ENCODE measurements around the gene MCF2L. TPM values are rescaled to one million over a fixed set of nuclear protein-coding genes. Genes with fewer than 3 reads are reported as not detected.
"Not testable (repeated sequence)": the region's sequence is repeated elsewhere in the genome, so short reads cannot be mapped to it uniquely, and the experiment has no call there.

The MCF2L gene
- total RNA-seq, 1 donor from 2014 or later, result 16.5 TPM

DNA sequence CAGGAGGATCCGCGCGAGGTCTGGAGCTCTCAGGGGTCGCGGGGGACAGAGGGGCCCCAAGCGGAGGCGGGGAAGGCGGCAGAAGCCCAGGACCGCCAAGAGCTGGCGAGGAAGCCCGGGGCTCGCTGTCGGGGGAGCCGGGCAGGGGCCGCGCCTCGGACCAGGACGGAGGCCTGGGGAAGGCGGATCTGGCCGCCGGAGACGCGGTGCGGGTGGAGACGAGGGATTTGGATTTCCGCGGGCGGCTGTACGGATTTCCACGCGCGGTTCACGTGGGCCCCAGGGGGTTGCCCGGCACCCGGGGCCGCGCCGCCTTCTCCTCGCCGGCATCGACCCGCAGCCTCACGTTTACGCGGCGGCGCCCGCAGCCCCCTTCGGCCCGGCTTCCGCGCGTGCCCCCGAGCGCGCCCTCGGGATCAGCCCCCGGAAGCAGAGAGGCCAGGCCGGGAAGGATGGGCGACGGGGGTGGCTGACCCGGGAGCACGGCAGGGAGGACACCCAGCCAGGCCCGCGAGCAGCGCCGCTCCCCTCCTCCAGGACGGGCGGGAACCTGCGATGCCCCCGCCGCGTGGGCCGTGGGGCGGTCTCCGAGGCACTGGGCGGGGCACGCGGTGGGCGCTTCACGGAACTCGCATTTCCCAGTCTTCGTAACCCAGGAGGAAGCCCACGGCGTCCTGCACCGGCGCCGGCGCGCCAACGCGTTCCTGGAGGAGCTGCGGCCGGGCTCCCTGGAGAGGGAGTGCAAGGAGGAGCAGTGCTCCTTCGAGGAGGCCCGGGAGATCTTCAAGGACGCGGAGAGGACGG is 141.2 kb downstream of the MCF2L start:
- TF ChIP-seq, protein P1, sequence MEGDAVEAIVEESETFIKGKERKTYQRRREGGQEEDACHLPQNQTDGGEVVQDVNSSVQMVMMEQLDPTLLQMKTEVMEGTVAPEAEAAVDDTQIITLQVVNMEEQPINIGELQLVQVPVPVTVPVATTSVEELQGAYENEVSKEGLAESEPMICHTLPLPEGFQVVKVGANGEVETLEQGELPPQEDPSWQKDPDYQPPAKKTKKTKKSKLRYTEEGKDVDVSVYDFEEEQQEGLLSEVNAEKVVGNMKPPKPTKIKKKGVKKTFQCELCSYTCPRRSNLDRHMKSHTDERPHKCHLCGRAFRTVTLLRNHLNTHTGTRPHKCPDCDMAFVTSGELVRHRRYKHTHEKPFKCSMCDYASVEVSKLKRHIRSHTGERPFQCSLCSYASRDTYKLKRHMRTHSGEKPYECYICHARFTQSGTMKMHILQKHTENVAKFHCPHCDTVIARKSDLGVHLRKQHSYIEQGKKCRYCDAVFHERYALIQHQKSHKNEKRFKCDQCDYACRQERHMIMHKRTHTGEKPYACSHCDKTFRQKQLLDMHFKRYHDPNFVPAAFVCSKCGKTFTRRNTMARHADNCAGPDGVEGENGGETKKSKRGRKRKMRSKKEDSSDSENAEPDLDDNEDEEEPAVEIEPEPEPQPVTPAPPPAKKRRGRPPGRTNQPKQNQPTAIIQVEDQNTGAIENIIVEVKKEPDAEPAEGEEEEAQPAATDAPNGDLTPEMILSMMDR (IDR thresholded peaks at IDR 0.05; ENCODE audit: unreplicated experiment), result no peak
- H3K27ac Mint-ChIP-seq (ENCODE audit: unreplicated experiment), result no peak overlapping the region
- H3K36me3 Mint-ChIP-seq (ENCODE audit: low read depth, unreplicated experiment), result no peaks in the 10 kb centered on the region
- no peak overlapping the region for H3K4me3 Mint-ChIP-seq (ENCODE audit: unreplicated experiment)
- H3K4me1 Mint-ChIP-seq (ENCODE audit: unreplicated experiment), result no peaks in the 10 kb centered on the region
- no peak for DNase-seq (ENCODE audit: low spot score)
- H3K9me3 Mint-ChIP-seq (ENCODE audit: unreplicated experiment), result no peaks in the 10 kb centered on the region
- peaks cover 1% of the 10 kb centered on the region for H3K27me3 Mint-ChIP-seq (ENCODE audit: unreplicated experiment)

DNA sequence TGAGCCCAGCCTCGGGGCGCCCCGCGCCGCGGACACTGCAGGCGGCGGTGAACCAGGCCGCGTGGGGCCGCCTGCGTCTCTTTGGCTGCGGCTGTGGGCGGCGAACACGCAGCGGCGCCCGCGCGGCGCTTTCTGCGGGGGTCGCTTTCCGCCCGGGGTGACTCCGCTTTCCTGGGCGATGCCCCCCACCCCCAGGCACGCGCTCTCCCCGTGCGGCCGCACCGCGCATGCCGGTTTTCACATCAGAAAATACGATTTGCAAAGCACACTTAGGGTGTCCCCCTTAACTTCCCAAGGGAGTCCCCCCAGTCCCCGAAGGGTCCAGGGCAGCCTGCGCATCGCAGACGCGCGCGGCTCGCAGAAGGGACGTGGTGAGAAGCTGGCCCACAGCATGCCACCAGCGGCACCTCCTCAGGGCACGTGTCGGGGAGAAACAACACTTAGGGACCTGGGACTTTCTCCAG is 141.9 kb downstream of the MCF2L start:
- DNase-seq (ENCODE audit: low spot score), result no peak
- TF ChIP-seq, protein P1 (IDR thresholded peaks at IDR 0.05; ENCODE audit: unreplicated experiment), result no peak
- H3K9me3 Mint-ChIP-seq (ENCODE audit: unreplicated experiment), result no peaks in the 10 kb centered on the region
- no peak overlapping the region for H3K27ac Mint-ChIP-seq (ENCODE audit: unreplicated experiment)
- H3K36me3 Mint-ChIP-seq (ENCODE audit: low read depth, unreplicated experiment), result no peaks in the 10 kb centered on the region
- peaks cover 1% of the 10 kb centered on the region for H3K27me3 Mint-ChIP-seq (ENCODE audit: unreplicated experiment)
- H3K4me3 Mint-ChIP-seq (ENCODE audit: unreplicated experiment), result no peak overlapping the region
- no peaks in the 10 kb centered on the region for H3K4me1 Mint-ChIP-seq (ENCODE audit: unreplicated experiment)

DNA sequence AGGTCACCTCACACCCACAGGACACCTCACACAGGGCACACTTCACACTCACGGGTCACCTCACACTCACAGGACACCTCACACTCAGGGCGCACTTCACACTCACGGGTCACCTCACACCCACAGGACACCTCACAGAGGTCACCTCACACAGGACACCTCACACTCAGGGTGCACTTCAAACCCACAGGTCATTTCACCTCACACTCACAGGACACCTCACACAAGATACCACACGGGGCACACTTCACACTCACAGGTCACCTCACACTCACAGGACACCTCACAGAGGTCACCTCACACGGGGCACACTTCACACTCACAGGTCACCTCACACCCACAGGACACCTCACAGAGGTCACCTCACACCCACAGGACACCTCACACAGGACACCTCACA is 142.8 kb downstream of the MCF2L start:
- not testable (repeated sequence) for DNase-seq (ENCODE audit: low spot score); H3K9me3 Mint-ChIP-seq (ENCODE audit: unreplicated experiment); H3K4me3 Mint-ChIP-seq (ENCODE audit: unreplicated experiment); H3K4me1 Mint-ChIP-seq (ENCODE audit: unreplicated experiment); H3K27ac Mint-ChIP-seq (ENCODE audit: unreplicated experiment); H3K27me3 Mint-ChIP-seq (ENCODE audit: unreplicated experiment); H3K36me3 Mint-ChIP-seq (ENCODE audit: low read depth, unreplicated experiment)

DNA sequence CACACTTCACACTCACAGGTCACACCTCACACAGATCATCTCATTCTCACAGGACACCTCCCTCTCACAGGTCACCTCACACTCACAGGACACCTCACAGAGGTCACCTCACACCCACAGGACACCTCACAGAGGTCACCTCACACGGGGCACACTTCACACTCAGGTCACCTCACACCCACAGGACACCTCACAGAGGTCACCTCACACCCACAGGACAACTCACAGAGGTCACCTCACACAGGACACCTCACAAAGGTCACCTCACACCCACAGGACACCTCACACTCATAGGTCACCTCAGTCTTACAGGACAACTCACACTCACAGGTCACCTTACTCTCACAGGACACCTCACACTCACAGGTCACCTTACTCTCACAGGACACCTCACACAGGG is 143.5 kb downstream of the MCF2L start:
- not testable (repeated sequence) for H3K27ac Mint-ChIP-seq (ENCODE audit: unreplicated experiment); H3K4me1 Mint-ChIP-seq (ENCODE audit: unreplicated experiment); H3K9me3 Mint-ChIP-seq (ENCODE audit: unreplicated experiment); DNase-seq (ENCODE audit: low spot score); H3K36me3 Mint-ChIP-seq (ENCODE audit: low read depth, unreplicated experiment); H3K4me3 Mint-ChIP-seq (ENCODE audit: unreplicated experiment); H3K27me3 Mint-ChIP-seq (ENCODE audit: unreplicated experiment)

DNA sequence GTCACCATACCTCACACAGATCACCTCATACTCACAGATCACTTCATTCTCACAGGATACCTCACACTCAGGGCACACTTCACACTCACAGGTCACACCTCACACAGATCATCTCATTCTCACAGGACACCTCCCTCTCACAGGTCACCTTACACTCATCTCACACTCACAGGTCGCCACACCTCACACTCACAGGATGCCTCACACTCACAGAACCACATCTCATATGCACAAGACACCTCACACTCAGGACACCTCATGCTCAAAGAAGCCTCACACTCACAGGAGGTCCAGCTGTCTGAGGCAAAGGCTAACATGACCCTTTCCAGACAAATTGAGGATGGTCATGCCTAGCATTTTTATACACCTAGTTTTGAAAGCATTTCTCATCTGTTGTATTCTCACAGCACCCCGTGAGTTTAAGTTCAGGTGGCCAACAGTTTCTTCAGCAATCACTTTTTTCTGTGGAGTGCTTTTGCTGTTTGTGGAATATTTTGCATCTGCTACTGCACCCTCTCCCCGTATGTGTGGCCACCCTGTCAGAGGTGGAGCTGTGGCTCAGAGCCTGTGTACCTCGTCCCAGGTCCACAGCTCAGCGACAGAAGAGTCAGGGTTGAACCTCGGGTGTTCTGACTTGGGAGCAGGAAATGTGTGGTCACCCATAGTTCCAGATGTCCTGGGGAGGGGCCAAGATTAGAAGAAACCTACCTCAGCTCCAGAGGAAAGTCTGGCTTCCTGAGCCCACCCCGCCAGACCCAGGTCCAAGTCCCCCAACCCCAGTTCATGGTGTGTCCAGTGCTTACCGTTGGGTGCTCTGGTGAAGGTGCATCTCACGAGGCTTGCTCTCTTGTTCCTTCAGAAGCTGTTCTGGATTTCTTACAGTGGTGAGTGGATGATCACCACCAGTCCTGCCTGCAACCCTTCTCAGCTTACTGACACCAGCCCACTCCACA is 144.2 kb downstream of the MCF2L start:
- no peak overlapping the region for H3K4me3 Mint-ChIP-seq (ENCODE audit: unreplicated experiment)
- H3K4me1 Mint-ChIP-seq (ENCODE audit: unreplicated experiment), result no peaks in the 10 kb centered on the region
- peaks cover 7% of the 10 kb centered on the region for H3K27me3 Mint-ChIP-seq (ENCODE audit: unreplicated experiment)
- no peaks in the 10 kb centered on the region for H3K9me3 Mint-ChIP-seq (ENCODE audit: unreplicated experiment)
- no peaks in the 10 kb centered on the region for H3K36me3 Mint-ChIP-seq (ENCODE audit: low read depth, unreplicated experiment)
- DNase-seq (ENCODE audit: low spot score), result no peak
- TF ChIP-seq, protein P1 (IDR thresholded peaks at IDR 0.05; ENCODE audit: unreplicated experiment), result no peak
- no peak overlapping the region for H3K27ac Mint-ChIP-seq (ENCODE audit: unreplicated experiment)
